Keratinocyte (primary cell): ENCODE data around the gene KMT2B. TPM values are rescaled to one million over a fixed set of nuclear protein-coding genes. Genes with fewer than 3 reads are reported as not detected.

Source experiments
- DNase-seq: peaks from one replicate; pipeline ENCODE4 v3.0.0-alpha.2; 2011; ENCODE audit warnings: low read depth, missing footprints, low spot score
- FAIRE-seq: peaks from 2 replicates; lab custom pipeline; 2011; peaks lifted over from hg19 to GRCh38; lab: Jason Lieb, UNC
- H2AFZ ChIP-seq: 2 replicates; pipeline ENCODE4 v1.6.0; 2012; ENCODE audit warnings: low read length, control low read depth, inconsistent platforms; ENCODE audit not compliant: control insufficient read depth
- H3K27ac ChIP-seq: 2 replicates; pipeline ENCODE4 v1.5.1; 2011; ENCODE audit warnings: low read length; ENCODE audit not compliant: control insufficient read depth, insufficient read depth
- H3K27me3 ChIP-seq: 3 replicates; pipeline ENCODE4 v1.6.0; 2011; ENCODE audit warnings: low read length; ENCODE audit not compliant: control insufficient read depth, insufficient read depth; ENCODE audit errors: extremely low read depth
- H3K36me3 ChIP-seq, 2 experiments: 2 replicates in 1 of 2; 3 replicates in 1 of 2; pipeline ENCODE4 v1.5.1; 2011; ENCODE audit warnings: low read length in 2 of 2, mild to moderate bottlenecking in 1 of 2; ENCODE audit not compliant: control insufficient read depth in 2 of 2, insufficient read depth in 2 of 2; ENCODE audit errors: extremely low read depth in 1 of 2
- H3K4me1 ChIP-seq: 3 replicates; pipeline ENCODE4 v1.5.1; 2011; ENCODE audit warnings: low read length; ENCODE audit not compliant: control insufficient read depth, insufficient read depth; ENCODE audit errors: extremely low read depth
- H3K4me2 ChIP-seq: 3 replicates; pipeline ENCODE4 v1.6.0; 2011; ENCODE audit warnings: low read depth, low read length; ENCODE audit not compliant: control insufficient read depth, insufficient read depth; ENCODE audit errors: extremely low read depth
- H3K4me3 ChIP-seq, 3 experiments: fragments of 200-600 bp in 1 of 3; sonication (generic) in 1 of 3; 2 replicates in 2 of 3; 3 replicates in 1 of 3; pipeline ENCODE4 v1.5.1; 2011 to 2016; ENCODE audit warnings: low read length in 3 of 3, mild to moderate bottlenecking in 3 of 3, control low read depth in 2 of 3, inconsistent platforms in 1 of 3, low read depth in 1 of 3, mixed read lengths in 1 of 3, mixed run types in 1 of 3, moderate library complexity in 1 of 3; ENCODE audit not compliant: control insufficient read depth in 2 of 3, insufficient read depth in 2 of 3; ENCODE audit errors: extremely low read depth in 1 of 3
- H3K79me2 ChIP-seq: 2 replicates; pipeline ENCODE4 v1.6.0; 2012; ENCODE audit warnings: low read length; ENCODE audit not compliant: control insufficient read depth, insufficient read depth
- H3K9ac ChIP-seq: 3 replicates; pipeline ENCODE4 v1.6.0; 2011; ENCODE audit warnings: low read length; ENCODE audit not compliant: control insufficient read depth, insufficient read depth; ENCODE audit errors: extremely low read depth
- H3K9me1 ChIP-seq: 3 replicates; pipeline ENCODE4 v1.6.0; 2011; ENCODE audit warnings: low read length; ENCODE audit not compliant: control insufficient read depth, insufficient read depth; ENCODE audit errors: extremely low read depth
- H3K9me3 ChIP-seq: 2 replicates; pipeline ENCODE4 v1.5.1; 2012; ENCODE audit warnings: low read depth, low read length; ENCODE audit not compliant: control insufficient read depth
- H4K20me1 ChIP-seq: 3 replicates; pipeline ENCODE4 v1.6.0; 2011; ENCODE audit warnings: low read length; ENCODE audit not compliant: control insufficient read depth, insufficient read depth; ENCODE audit errors: extremely low read depth
- EZH2 ChIP-seq: IDR thresholded peaks from one replicate; pipeline ENCODE4 v1.6.1; 2012; ENCODE audit warnings: inconsistent platforms, mild to moderate bottlenecking, low read length, moderate library complexity
- dilution Hi-C: fragments of 300-500 bp; cut with MboI; formaldehyde crosslinking; loops from one replicate; pipeline ENCODE4 v1.7.0; 2020; ENCODE audit warnings: low sequenced_read_pairs; ENCODE audit not compliant: extremely low pct_ligation_motif_present
- polyA plus RNA-seq, 5 experiments: library from polyadenylated mRNA; depleted of rRNA in 3 of 5; stranded (reverse) in 3 of 5; stranded (forward) in 1 of 5; unstranded in 1 of 5; fragments of >200 nt; gene quantifications; 1 replicate in 1 of 5; 2 replicates in 3 of 5; 3 replicates in 1 of 5; pipeline versions ENCODE4 v1.2.1 to v1.2.3, GENCODE V29; 2011 to 2012; ENCODE audit warnings: missing spikeins in 2 of 5, low read depth in 1 of 5, low replicate concordance in 1 of 5
- TF ChIP-seq, protein P1 (sequence below), 3 experiments: IDR thresholded peaks in 1 of 3; conservative IDR thresholded peaks in 1 of 3; optimal IDR thresholded peaks in 1 of 3; 2 replicates in 2 of 3; 3 replicates in 1 of 3; pipeline versions ENCODE3 to v1.5.1; 2011; ENCODE audit warnings: low read length in 3 of 3, mild to moderate bottlenecking in 3 of 3, moderate library complexity in 2 of 3, control low read depth in 1 of 3, inconsistent platforms in 1 of 3; ENCODE audit not compliant: insufficient read depth in 2 of 3; ENCODE audit errors: extremely low read depth in 1 of 3

The KMT2B gene
- polyA plus RNA-seq, 1 donor (not counting 4 experiments of a cell fraction or from before 2014, with no cell fraction given) = 7.7 TPM

DNA sequence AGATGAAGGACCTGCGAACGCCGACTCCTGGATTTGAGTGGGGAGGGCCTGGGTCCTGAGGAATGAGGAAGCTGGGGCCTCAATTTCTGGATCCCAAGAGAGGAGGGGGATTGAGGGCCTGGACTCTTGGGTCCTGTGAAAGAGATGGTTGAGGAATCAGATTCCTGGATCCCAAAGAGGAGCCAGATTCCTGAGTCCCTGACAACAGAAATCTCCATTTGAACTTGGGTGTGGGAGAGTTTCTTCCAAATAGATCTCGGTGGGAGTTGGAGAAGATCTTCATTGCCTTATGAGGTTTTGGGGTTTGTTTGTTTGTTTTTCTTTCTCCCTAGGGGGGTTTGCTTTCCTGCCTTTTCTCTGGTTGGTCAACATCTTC is 28.3 kb downstream of the KMT2B start:
- Histone ChIP-seq H3K4me2 (peak overlapping the region; percentile 92), H3K9ac (peak overlapping the region; percentile 93), H3K79me2 (peaks cover 30% of the 10 kb centered on the region), H3K36me3 (peaks cover 6 to 11% of the 10 kb centered on the region in 2 experiments), H3K27me3 (no peaks in the 10 kb centered on the region), H2AFZ (no peak overlapping the region), H3K27ac (peak overlapping the region; percentile 94), H3K9me1 (no peaks in the 10 kb centered on the region), H4K20me1 (no peaks in the 10 kb centered on the region), H3K9me3 (no peaks in the 10 kb centered on the region), H3K4me3 (peak overlapping the region; percentile 65 to 100 (median 98)), H3K4me1 (peaks cover 26% of the 10 kb centered on the region)
- dilution Hi-C loops = no loop called here
- TF ChIP-seq EZH2 = no peak
- TF ChIP-seq, protein P1, sequence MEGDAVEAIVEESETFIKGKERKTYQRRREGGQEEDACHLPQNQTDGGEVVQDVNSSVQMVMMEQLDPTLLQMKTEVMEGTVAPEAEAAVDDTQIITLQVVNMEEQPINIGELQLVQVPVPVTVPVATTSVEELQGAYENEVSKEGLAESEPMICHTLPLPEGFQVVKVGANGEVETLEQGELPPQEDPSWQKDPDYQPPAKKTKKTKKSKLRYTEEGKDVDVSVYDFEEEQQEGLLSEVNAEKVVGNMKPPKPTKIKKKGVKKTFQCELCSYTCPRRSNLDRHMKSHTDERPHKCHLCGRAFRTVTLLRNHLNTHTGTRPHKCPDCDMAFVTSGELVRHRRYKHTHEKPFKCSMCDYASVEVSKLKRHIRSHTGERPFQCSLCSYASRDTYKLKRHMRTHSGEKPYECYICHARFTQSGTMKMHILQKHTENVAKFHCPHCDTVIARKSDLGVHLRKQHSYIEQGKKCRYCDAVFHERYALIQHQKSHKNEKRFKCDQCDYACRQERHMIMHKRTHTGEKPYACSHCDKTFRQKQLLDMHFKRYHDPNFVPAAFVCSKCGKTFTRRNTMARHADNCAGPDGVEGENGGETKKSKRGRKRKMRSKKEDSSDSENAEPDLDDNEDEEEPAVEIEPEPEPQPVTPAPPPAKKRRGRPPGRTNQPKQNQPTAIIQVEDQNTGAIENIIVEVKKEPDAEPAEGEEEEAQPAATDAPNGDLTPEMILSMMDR (optimal IDR thresholded peaks at IDR 0.05 in 1 of 3, IDR thresholded peaks at IDR 0.05 in 1 of 3, conservative IDR thresholded peaks at IDR 0.05 in 1 of 3; ENCODE audit: extremely low read depth in 1 of 3, insufficient read depth in 2 of 3, low read length in 3 of 3) = no peak
- DNase-seq = no peak
- no peak for FAIRE-seq

DNA sequence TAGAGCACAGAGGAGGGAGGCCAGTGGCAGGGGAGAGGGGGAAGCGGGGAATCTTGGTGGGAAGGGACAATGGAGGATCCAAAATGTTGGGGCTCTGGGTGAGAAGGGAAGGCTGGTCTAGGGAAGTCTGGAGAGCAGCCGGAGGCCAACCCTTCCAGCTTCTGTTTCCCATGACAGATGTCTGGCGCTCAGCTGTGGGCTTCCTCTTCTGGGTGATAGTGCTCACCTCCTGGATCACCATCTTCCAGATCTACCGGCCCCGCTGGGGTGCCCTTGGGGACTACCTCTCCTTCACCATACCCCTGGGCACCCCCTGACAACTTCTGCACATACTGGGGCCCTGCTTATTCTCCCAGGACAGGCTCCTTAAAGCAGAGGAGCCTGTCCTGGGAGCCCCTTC is 28.7 kb downstream of the KMT2B start:
- Histone ChIP-seq H3K27ac (peak overlapping the region; percentile 94), H3K79me2 (peaks cover 30% of the 10 kb centered on the region), H3K36me3 (peaks cover 6 to 11% of the 10 kb centered on the region in 2 experiments), H3K9ac (peak overlapping the region; percentile 93), H3K4me2 (peak overlapping the region; percentile 92), H3K9me1 (no peaks in the 10 kb centered on the region), H3K4me1 (peaks cover 25% of the 10 kb centered on the region), H3K27me3 (no peaks in the 10 kb centered on the region), H3K4me3 (peak overlapping the region; percentile 65 to 100 (median 98)), H2AFZ (no peak overlapping the region), H3K9me3 (no peaks in the 10 kb centered on the region), H4K20me1 (no peaks in the 10 kb centered on the region)
- TF ChIP-seq, protein P1 (optimal IDR thresholded peaks at IDR 0.05 in 1 of 3, IDR thresholded peaks at IDR 0.05 in 1 of 3, conservative IDR thresholded peaks at IDR 0.05 in 1 of 3; ENCODE audit: extremely low read depth in 1 of 3, insufficient read depth in 2 of 3, low read length in 3 of 3) = no peak
- TF ChIP-seq EZH2 = no peak
- DNase-seq = no peak
- FAIRE-seq = no peak
- dilution Hi-C loops = no loop called here
